MG63 (cell line): ENCODE data around the gene CFAP299. TPM values are rescaled to one million over a fixed set of nuclear protein-coding genes. Genes with fewer than 3 reads are reported as not detected.
A peak's percentile ranks its signal among the peaks of the same experiment; 100 is the strongest.

Experiments used
- DNase-seq: peaks from one replicate; pipeline ENCODE4 v3.0.0-alpha.2; 2020
- H3K27me3 ChIP-seq: fragments of 250-450 bp; sonication (Bioruptor Pico); 2 replicates; pipeline ENCODE4 v1.5.1; 2020; ENCODE audit warnings: mild to moderate bottlenecking, moderate library complexity
- H3K36me3 ChIP-seq: fragments of 250-450 bp; sonication (Bioruptor Pico); 2 replicates; pipeline ENCODE4 v1.5.1; 2020; ENCODE audit warnings: mild to moderate bottlenecking, moderate library complexity
- H3K4me3 ChIP-seq: fragments of 250-450 bp; sonication (Bioruptor Pico); 2 replicates; pipeline ENCODE4 v1.5.1; 2020; ENCODE audit warnings: mild to moderate bottlenecking, moderate library complexity
- H3K9me3 ChIP-seq: fragments of 250-450 bp; sonication (Bioruptor Pico); 2 replicates; pipeline ENCODE4 v1.5.1; 2020; ENCODE audit warnings: mild to moderate bottlenecking, moderate library complexity
- total RNA-seq: library from RNA; depleted of rRNA; stranded (reverse); fragments of >200 nt; shearing (Covaris generic); gene quantifications from 2 replicates; pipeline ENCODE4 v1.2.3, GENCODE V29; 2014; ENCODE audit warnings: low replicate concordance

CFAP299 gene
- total RNA-seq, 1 experiment from 2014 or later = 0.76 TPM

DNA sequence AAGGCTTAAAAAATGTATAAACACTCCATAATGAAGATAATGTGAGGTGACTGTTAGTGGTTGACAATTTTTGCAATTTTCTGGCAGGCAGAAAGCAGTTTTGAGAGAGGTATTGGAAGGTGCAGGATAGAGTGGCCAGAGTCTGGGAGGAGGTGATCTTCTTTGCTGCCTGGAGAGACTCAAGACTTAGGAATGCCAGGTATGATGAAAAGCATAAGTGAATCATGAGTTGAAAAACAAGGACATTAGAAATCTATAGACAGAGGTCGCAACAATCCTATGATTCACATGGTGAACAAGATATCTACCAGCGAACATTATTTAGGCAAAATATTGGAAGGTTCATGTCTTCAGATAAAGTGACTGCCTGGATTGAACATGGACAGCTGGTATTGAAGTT, 118.5 kb downstream of the CFAP299 start:
- DNase-seq = no peak
- H3K27me3 ChIP-seq = no peaks in the 10 kb centered on the region
- no peaks in the 10 kb centered on the region for H3K9me3 ChIP-seq
- no peaks in the 10 kb centered on the region for H3K36me3 ChIP-seq
- no peak overlapping the region for H3K4me3 ChIP-seq

DNA sequence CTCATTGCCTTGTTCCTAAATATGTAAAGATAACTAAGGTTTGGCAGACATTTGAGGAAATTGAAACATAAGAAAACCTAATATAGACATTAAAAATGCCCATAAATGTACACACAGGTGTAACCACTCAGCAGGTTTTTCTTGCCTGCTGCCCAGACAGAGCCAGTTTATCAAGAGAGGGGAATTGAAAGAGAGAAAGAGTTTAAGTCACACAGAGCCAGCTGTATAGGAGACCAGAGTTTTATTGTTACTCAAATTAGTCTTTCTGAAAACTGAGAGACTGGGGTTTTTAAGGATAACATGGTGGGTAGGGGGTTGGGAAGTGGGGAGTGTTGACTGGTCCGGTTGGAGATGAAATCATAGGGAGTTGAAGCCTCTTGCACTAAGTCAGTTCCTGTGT, 119.0 kb downstream of the CFAP299 start:
- no peaks in the 10 kb centered on the region for H3K36me3 ChIP-seq
- H3K4me3 ChIP-seq = no peak overlapping the region
- H3K9me3 ChIP-seq = no peaks in the 10 kb centered on the region
- no peaks in the 10 kb centered on the region for H3K27me3 ChIP-seq
- DNase-seq = no peak

DNA sequence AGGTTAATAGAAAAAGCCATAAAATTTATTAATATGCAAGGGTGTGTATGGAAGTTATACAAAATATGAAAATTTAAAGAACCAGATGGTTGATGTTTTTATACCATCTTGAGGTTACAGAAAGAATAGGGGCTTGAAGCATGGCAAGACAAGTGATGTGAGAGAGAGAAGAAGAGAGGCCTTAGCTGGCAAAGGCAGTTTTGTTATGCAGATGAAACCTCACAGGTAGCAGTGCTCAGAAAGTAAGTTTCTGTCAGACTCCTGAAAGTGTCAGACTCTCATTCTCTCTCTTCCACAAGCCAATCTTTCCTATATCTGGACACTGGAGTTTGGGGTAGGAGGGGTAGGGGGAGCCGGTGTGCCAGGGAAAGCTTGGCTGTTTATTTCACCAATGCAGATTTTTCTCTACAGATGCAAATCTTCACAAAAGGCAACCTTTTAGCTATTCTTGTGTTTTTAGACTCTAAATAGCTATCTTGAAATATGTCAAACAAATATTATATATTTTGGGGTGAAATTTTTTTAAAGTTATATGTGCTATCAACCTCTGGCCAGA, 124.5 kb downstream of the CFAP299 start:
- Histone ChIP-seq H3K9me3 (no peaks in the 10 kb centered on the region), H3K4me3 (no peak overlapping the region), H3K27me3 (no peaks in the 10 kb centered on the region), H3K36me3 (no peaks in the 10 kb centered on the region)
- no peak for DNase-seq

DNA sequence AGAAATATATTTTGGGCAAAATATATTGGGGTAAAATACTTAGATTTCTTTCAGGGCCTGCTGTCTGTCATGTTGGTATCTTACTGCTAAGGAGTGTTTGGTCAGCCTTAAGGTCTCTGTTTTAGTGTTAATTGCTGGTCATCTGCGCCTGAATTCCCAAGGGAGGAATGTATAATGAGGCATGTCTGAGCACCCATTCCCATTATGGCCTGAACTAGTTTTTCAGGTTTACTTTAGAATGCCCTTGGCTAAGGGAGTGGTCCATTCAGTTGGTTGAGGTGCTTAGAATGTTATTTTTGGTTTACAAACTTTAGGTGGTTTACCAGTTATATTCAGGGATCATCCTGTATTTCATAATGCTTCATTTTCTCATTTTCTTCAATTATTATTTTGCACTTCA, 125.9 kb downstream of the CFAP299 start:
- Histone ChIP-seq H3K36me3 (no peaks in the 10 kb centered on the region), H3K27me3 (no peaks in the 10 kb centered on the region), H3K4me3 (no peak overlapping the region), H3K9me3 (no peaks in the 10 kb centered on the region)
- no peak for DNase-seq

DNA sequence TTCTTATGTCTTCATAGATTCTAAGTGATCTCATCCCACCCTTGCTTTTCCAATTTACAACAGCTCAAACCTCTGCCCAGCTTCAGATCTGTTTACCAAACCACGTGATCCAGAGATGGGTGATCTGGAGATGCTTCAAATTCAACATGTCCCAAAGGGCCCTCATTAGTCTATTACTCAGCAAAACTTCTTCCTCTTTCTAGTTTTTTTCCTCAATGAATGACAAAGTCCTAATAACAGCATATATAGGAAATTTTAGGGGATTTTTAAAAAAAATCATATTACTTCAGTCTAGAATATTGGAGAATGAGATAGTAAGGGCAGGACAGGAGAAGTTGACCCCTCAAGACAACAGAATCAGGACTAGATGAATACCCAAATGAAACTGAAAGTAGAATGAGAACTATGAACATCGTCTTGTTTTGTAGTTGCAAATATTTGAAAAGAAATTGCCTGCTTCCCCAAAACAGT, 127.1 kb downstream of the CFAP299 start:
- DNase-seq = no peak
- Histone ChIP-seq H3K4me3 (no peak overlapping the region), H3K36me3 (no peaks in the 10 kb centered on the region)

DNA sequence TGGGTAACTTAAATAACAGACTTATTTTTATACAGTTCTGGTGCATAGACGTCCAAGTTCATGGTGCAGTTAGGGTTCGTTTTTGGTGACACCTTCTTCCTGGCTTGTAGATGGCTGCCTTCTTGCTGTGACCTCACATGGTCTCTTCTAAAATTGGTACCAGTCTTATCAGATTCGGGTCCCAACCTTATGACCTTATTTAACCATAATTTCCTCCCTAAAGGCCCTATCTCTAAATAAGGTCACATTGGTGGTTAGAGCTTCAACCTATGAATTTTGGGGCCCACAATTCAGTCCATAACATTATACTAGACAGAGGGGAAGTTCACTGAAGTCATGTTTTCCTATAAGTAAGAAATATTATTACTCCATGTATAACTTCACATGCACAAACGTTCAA, 128.0 kb downstream of the CFAP299 start:
- H3K36me3 ChIP-seq = no peaks in the 10 kb centered on the region
- no peak overlapping the region for H3K4me3 ChIP-seq
- H3K27me3 ChIP-seq = no peaks in the 10 kb centered on the region
- DNase-seq = no peak
- no peaks in the 10 kb centered on the region for H3K9me3 ChIP-seq

More for the DNA sequence above, 127.1 kb downstream of the CFAP299 start:
- no peaks in the 10 kb centered on the region for H3K27me3 ChIP-seq
- H3K9me3 ChIP-seq = no peaks in the 10 kb centered on the region

DNA sequence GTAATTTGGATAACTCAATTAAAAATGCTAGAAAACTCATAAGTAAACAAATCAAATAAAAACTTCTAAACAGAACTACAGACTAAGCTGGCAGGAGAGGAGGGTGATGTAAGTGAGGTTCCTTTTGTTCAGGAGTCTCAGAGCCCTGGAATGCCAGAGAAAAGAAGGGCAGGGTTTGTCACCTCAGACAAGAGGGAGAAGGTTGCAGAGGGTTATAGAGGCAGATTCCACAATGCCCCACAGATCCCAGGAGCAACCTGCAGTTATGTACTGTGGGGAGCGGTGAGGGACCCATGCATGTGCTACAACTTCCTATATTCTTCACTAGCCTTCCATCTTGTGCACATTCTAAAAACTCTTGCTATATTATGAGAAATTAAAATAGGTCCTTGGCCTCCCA, 129.7 kb downstream of the CFAP299 start:
- H3K4me3 ChIP-seq = no peak overlapping the region
- DNase-seq = no peak
- no peaks in the 10 kb centered on the region for H3K27me3 ChIP-seq
- no peaks in the 10 kb centered on the region for H3K9me3 ChIP-seq
- H3K36me3 ChIP-seq = no peaks in the 10 kb centered on the region

DNA sequence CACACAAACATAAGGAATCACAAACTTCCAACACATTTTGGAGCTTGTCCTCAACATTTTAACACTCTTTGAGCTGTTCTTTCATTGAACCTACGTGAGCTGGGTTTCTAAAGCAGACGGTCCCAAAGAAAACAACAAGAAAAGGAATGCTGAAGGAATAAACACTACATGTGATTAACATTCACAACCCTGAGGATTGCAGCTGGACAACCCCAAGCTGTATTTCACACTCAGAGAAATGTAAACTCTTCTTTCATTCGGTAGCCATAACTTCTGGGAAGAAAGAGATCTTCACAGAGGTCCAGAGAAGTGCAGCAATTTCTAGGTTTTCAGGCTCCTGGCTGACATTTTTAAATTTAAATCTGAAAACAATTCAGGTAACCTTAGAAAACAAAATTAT, 130.2 kb downstream of the CFAP299 start:
- no peaks in the 10 kb centered on the region for H3K9me3 ChIP-seq
- no peak for DNase-seq
- H3K27me3 ChIP-seq = no peaks in the 10 kb centered on the region
- H3K4me3 ChIP-seq = no peak overlapping the region
- H3K36me3 ChIP-seq = no peaks in the 10 kb centered on the region

DNA sequence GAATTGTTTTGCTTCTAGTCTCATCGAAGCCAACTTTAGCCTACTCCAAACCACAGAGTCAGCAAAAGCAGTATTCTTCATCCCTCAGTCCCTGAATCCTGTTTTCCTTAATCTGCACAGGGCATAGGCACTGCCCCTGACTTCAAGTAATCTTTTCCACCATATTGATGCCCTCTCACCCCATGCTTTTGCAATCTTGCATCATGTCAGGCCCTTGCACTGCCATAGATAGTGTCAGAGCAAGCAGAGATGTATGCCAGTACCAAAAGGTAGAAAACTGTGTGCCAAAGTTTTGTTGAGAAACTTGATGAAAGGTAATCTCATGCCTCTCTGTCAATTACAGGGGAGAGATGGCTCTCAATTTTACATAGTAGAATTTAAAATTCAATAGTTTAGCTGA, 131.1 kb downstream of the CFAP299 start:
- H3K27me3 ChIP-seq = no peaks in the 10 kb centered on the region
- no peaks in the 10 kb centered on the region for H3K9me3 ChIP-seq
- H3K4me3 ChIP-seq = no peak overlapping the region
- no peaks in the 10 kb centered on the region for H3K36me3 ChIP-seq
- DNase-seq = no peak

DNA sequence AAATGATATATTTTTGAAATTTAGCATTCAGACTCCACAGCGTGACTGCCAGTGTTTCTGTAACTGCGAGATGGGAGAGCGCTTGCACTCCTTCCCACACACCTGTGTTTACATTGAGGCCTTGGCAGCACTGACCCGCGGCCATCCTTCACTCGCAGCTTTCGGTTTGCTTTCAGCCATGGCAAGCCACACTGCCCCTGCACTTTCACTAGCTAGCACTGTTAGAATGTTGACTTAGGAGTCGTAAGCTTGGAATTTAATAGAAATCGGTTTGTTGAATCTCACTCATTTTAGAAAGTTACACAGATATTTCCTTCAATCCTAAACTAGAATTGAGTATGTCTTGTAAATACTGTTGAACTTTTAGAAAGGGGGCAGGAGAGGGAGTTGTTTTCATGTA, 136.2 kb downstream of the CFAP299 start:
- H3K27me3 ChIP-seq = no peaks in the 10 kb centered on the region
- peak; percentile 2 for DNase-seq
- H3K36me3 ChIP-seq = no peaks in the 10 kb centered on the region
- no peak overlapping the region for H3K4me3 ChIP-seq
- no peaks in the 10 kb centered on the region for H3K9me3 ChIP-seq

DNA sequence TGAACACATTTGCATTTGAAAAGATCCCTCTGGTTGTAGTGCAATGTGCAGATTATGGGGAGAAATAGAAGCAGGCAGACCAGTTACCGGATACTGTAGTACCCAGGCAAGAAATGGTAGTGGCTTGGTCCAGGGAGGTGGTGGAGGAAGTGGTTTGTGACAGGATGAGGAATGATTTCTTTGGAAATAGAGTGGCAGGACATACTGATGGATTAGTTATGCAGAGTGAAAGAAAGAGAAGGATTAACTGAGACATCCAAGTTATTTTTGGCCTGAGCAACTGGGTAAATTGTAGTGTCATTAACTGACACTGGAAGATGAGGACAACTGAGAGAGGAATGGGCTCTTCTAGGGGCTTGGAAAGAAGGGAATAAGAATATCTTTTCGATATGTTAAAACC, 139.7 kb downstream of the CFAP299 start:
- no peaks in the 10 kb centered on the region for H3K27me3 ChIP-seq
- H3K36me3 ChIP-seq = no peaks in the 10 kb centered on the region
- H3K4me3 ChIP-seq = no peak overlapping the region
- H3K9me3 ChIP-seq = no peaks in the 10 kb centered on the region
- no peak for DNase-seq

DNA sequence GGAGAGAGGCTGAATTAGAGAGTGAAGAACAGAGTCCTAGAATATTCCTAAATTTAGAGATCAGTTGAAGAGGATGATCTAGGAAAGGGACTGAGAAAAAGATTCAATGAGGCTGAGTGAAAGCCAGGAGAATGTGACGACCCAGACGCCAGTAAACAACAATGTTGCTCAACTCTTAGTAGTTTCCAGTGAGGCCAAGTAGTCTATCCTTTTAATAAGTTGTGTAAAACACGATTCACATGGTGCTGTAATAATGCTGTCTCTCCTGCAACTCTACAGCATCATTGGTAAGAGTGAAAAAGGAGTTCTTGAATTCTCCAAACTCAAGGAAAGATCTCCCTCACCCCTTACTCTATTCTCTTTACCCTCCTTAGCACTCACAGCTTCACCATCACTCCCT, 140.3 kb downstream of the CFAP299 start:
- Histone ChIP-seq H3K4me3 (no peak overlapping the region), H3K27me3 (no peaks in the 10 kb centered on the region), H3K36me3 (no peaks in the 10 kb centered on the region), H3K9me3 (no peaks in the 10 kb centered on the region)
- no peak for DNase-seq

DNA sequence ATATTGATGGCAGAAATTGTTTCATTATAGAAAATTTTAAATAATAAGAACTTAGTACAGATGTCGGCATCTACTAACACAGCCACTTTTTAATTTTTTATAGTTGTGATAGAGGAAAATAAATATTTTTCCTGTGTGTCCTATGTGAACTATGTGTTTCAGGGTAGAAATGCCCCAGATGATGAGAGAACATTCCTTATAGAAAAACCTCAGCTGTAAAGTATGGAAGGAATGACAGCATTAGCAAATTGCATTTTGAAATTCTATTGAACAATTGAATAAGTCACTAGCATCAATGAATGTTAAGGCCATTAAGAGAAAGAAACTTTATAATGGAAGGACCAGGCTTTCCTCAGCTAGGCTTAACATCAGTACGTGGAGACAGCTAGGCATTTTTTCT, 149.2 kb downstream of the CFAP299 start:
- Histone ChIP-seq H3K27me3 (no peaks in the 10 kb centered on the region), H3K9me3 (no peaks in the 10 kb centered on the region), H3K4me3 (no peak overlapping the region), H3K36me3 (no peaks in the 10 kb centered on the region)
- DNase-seq = no peak

DNA sequence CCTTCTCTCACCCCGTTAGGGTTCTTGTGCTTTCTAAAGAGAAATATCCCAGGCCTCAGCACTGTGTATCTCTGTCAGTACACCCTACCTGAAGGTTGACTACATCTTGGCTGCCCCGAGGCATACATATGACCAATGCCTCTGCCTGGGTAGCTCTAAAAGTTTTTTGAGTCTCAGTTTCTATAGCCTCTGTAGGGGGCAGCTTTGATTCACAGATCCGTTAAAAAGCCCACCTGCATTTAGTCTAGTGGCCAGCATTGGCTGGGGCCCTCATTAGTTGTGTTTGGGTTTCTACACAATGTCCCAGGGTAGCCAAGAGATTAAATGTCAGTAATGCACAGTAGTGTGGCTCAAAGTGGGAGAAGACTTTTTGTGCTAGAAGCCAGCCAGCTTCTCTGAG, 151.1 kb downstream of the CFAP299 start:
- DNase-seq = no peak
- no peak overlapping the region for H3K4me3 ChIP-seq
- no peaks in the 10 kb centered on the region for H3K36me3 ChIP-seq
- H3K9me3 ChIP-seq = no peaks in the 10 kb centered on the region
- no peaks in the 10 kb centered on the region for H3K27me3 ChIP-seq

DNA sequence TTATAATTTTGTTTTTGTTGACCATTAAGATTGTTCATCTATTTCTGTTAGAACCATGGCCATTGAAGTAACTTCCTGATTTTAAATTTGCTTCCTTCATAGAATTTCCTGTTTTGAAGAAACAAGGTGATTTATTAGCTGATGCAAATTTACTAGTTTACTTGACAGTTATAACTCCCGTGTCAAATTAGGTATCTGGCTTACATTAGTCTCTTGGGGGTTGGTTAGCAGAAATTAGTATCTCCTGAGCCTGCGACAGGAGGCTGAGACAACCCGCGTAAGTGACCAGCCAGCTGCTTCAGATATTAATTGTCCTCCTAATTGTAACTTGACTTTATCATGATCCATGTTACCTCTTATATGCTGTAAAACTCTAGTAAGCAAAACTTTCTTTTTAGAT, 154.3 kb downstream of the CFAP299 start:
- no peak for DNase-seq
- Histone ChIP-seq H3K27me3 (no peaks in the 10 kb centered on the region), H3K9me3 (no peaks in the 10 kb centered on the region), H3K4me3 (no peak overlapping the region), H3K36me3 (no peaks in the 10 kb centered on the region)

DNA sequence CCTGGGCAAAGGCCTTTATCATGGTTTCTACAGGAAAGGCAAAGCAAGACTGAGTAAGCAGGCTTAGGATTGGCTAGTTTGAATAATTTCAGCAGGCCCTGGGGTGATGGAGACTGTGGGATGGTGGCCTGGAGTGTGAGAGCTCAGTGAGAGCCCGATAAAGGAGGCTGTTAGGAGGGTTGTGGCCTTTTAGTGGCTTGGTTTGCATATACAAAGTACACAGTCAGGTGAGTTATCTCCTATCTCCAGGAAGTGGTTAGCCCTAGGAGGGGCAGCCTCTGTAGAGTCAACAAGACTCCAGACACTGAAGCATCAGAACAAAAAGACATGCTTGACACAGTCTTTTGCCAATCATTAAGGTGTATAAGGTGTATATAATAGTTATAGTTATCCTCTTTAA, 157.2 kb downstream of the CFAP299 start:
- Histone ChIP-seq H3K36me3 (no peaks in the 10 kb centered on the region), H3K9me3 (no peaks in the 10 kb centered on the region), H3K27me3 (no peaks in the 10 kb centered on the region), H3K4me3 (no peak overlapping the region)
- no peak for DNase-seq

DNA sequence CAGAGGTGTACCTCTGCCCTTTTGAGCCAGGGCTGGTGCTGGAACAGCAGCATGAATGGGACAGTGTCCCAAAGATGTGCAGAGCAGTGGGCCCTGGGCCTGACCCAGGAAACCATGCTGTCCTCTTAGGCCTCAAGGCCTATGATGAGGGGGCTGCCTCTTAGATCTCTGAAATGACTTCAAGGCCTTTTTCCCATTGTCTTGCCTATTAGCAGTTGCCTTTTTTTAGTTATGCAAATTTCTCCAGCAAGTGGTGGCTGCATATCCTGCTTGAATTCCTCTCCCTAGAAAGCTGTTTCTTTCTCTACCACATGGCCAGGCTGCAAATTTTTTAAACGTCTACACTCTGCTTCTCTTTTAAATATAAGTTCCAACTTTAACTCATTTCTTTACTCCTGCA, 160.3 kb downstream of the CFAP299 start:
- DNase-seq = no peak
- no peaks in the 10 kb centered on the region for H3K9me3 ChIP-seq
- H3K27me3 ChIP-seq = no peaks in the 10 kb centered on the region
- no peaks in the 10 kb centered on the region for H3K36me3 ChIP-seq
- no peak overlapping the region for H3K4me3 ChIP-seq

DNA sequence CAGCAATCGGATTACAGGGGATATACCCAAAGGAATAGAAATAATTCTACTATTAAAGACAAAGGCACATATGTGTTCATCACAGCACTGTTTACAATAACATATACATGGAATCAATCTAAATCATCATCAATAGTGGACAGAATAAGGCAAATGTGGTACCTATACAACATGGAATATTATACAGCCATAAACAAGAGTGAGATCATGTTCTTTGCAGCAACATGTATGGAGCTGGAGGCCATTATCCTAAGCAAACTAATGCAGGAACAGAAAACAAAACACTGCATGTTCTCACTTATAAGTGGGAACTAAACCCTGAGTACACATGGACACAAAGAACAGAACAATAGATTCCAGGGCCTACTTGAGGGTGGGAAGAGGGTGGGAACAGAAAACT, 163.2 kb downstream of the CFAP299 start:
- no peak for DNase-seq
- H3K9me3 ChIP-seq = no peaks in the 10 kb centered on the region
- no peaks in the 10 kb centered on the region for H3K36me3 ChIP-seq
- no peaks in the 10 kb centered on the region for H3K27me3 ChIP-seq
- no peak overlapping the region for H3K4me3 ChIP-seq

DNA sequence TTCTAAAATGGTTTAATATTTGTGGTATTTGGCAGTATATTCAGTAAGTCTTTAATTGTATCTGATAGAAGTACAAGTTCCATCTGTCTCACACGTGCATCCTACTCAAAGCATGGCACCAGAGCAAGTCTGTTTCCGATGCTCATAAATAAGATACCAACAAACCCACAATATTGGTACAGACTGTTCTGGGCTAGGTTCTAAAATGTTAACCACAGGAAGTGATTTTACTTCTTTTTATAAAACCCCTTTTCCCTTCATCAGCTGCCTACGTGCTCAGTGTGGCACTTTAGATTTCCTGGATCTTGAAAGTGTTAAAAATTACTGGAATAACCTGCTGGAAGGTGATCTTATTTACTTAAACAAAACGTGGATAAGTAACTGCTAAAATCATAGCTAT, 165.1 kb downstream of the CFAP299 start:
- no peaks in the 10 kb centered on the region for H3K36me3 ChIP-seq
- no peak for DNase-seq
- no peak overlapping the region for H3K4me3 ChIP-seq

More for the DNA sequence above, 165.1 kb downstream of the CFAP299 start:
- no peaks in the 10 kb centered on the region for H3K9me3 ChIP-seq
- H3K27me3 ChIP-seq = no peaks in the 10 kb centered on the region
